ENCODE results near the gene NUDT5. TPM values are rescaled to one million over a fixed set of nuclear protein-coding genes. Genes with fewer than 3 reads are reported as not detected.

The NUDT5 gene
- total and polyA plus RNA-seq, 2 of the 13 experiments (the other 11 are each of a cell fraction or from before 2014, with no cell fraction given), result 79.6 to 134 TPM

- TF ChIP-seq ZBED4 (CRISPR knock-in tag; IDR thresholded peaks at IDR 0.05; ENCODE audit: borderline replicate concordance), result no peak
- TF ChIP-seq ZNF333 (CRISPR knock-in tag; IDR thresholded peaks at IDR 0.05; ENCODE audit: borderline replicate concordance), result no peak
- TF ChIP-seq ATRX (CRISPR knock-in tag; IDR thresholded peaks at IDR 0.05; ENCODE audit: borderline replicate concordance), result no peak
- TF ChIP-seq ZNF83 (CRISPR knock-in tag; IDR thresholded peaks at IDR 0.05; ENCODE audit: borderline replicate concordance), result no peak
- TF ChIP-seq ZNF34 (CRISPR knock-in tag; IDR thresholded peaks at IDR 0.05; ENCODE audit: borderline replicate concordance), result no peak
- no peak for TF ChIP-seq ZNF552 (CRISPR knock-in tag; IDR thresholded peaks at IDR 0.05; ENCODE audit: borderline replicate concordance)
- TF ChIP-seq ZSCAN22 (CRISPR knock-in tag; IDR thresholded peaks at IDR 0.05), result no peak
- no peak for TF ChIP-seq ZNF205 (CRISPR knock-in tag; IDR thresholded peaks at IDR 0.05)
- no peak for TF ChIP-seq ZNF12 (CRISPR knock-in tag; IDR thresholded peaks at IDR 0.05)
- peak; percentile 80 for TF ChIP-seq HNF4A (CRISPR knock-in tag; IDR thresholded peaks at IDR 0.05)
- TF ChIP-seq BRCA1 (CRISPR knock-in tag; IDR thresholded peaks at IDR 0.05), result no peak
- TF ChIP-seq PHB2 (IDR thresholded peaks at IDR 0.05; ENCODE audit: partially characterized antibody), result no peak
- peak; percentile 77 for TF ChIP-seq HDAC2 (CRISPR knock-in tag; IDR thresholded peaks at IDR 0.05)
- no peak for TF ChIP-seq PRMT3 (CRISPR knock-in tag; IDR thresholded peaks at IDR 0.05; ENCODE audit: borderline replicate concordance, low read depth)
- TF ChIP-seq ZNF530 (CRISPR knock-in tag; IDR thresholded peaks at IDR 0.05; ENCODE audit: low read depth), result no peak
- TF ChIP-seq MEF2D (CRISPR knock-in tag; IDR thresholded peaks at IDR 0.05), result peak; percentile 97
- no peak for TF ChIP-seq CREBL2 (CRISPR knock-in tag; IDR thresholded peaks at IDR 0.05; ENCODE audit: borderline replicate concordance)
- no peak for TF ChIP-seq ZNF432 (CRISPR knock-in tag; IDR thresholded peaks at IDR 0.05; ENCODE audit: borderline replicate concordance)
These were observed 41.9 kb upstream of the NUDT5 start (continued) for GRCh38 chr10:12237265-12238220.

Data from HepG2 (cell line).